Bronchial epithelial cell (primary cell): ENCODE measurements around the gene PROM1. TPM values are rescaled to one million over a fixed set of nuclear protein-coding genes. Genes with fewer than 3 reads are reported as not detected.
A peak's percentile ranks its signal among the peaks of the same experiment; 100 is the strongest.

Experiments used
- DNase-seq: peaks from one replicate; pipeline ENCODE4 v3.0.0-alpha.2; 2010; ENCODE audit warnings: low read depth
- FAIRE-seq: peaks from 2 replicates; lab custom pipeline; 2011; peaks lifted over from hg19 to GRCh38; lab: Jason Lieb, UNC
- H3K27me3 ChIP-seq: 2 replicates; pipeline ENCODE4 v1.5.1; 2011; ENCODE audit warnings: low read length; ENCODE audit not compliant: control insufficient read depth, insufficient read depth
- H3K36me3 ChIP-seq: 2 replicates; pipeline ENCODE4 v1.5.1; 2011; ENCODE audit warnings: low read length; ENCODE audit not compliant: control insufficient read depth, insufficient read depth
- H3K4me3 ChIP-seq: 2 replicates; pipeline ENCODE4 v1.5.1; 2011; ENCODE audit warnings: mild to moderate bottlenecking, low read depth, low read length, control low read depth
- total RNA-seq: library from RNA; depleted of rRNA; stranded (reverse); fragments of >200 nt; gene quantifications from 2 replicates; pipeline ENCODE4 v1.2.1, GENCODE V29; 2014
- TF ChIP-seq, protein P1 (sequence below): IDR thresholded peaks from 2 replicates; pipeline ENCODE4 v1.5.1; 2011; ENCODE audit warnings: mild to moderate bottlenecking, moderate library complexity, low read length, control low read depth, inconsistent platforms; ENCODE audit not compliant: insufficient read depth, severe bottlenecking

The PROM1 gene
- total RNA-seq, 1 donor from 2014 or later = 0.26 TPM

DNA sequence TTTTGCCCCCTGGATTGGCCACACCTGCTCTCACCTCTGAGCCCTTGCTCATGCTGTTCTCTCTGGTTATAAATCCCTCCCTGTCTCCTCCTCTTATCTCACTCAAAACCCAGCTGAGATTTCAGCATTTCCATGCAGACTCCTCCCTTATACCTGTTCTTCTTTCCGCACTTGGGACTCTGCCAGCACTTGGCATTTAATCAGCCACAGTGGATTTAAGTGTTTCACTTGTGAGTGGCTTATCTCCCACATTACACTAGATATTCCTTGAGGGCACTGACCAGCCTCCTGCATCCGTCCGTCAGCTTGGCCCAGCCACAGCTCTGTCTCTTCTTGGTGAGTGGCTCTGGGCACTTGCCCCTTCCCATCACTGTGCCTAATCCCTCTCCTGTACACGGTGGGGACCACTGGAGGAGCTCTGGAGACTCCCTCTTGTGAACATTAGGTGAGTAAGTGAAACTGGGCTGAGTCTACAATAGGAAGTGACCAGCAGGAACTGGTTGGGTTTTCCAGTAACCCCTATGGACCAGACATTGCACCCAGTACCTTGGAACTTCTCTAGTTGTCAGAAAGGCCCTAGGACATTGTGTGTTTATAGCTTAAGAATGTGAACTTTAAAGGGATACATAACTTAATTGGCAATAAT lies 165.2 kb downstream of the PROM1 start:
- Histone ChIP-seq H3K27me3 (no peaks in the 10 kb centered on the region), H3K4me3 (peak overlapping the region; percentile 27), H3K36me3 (no peaks in the 10 kb centered on the region)
- peak; percentile 73 for FAIRE-seq
- peak; percentile 86 for DNase-seq
- TF ChIP-seq, protein P1, sequence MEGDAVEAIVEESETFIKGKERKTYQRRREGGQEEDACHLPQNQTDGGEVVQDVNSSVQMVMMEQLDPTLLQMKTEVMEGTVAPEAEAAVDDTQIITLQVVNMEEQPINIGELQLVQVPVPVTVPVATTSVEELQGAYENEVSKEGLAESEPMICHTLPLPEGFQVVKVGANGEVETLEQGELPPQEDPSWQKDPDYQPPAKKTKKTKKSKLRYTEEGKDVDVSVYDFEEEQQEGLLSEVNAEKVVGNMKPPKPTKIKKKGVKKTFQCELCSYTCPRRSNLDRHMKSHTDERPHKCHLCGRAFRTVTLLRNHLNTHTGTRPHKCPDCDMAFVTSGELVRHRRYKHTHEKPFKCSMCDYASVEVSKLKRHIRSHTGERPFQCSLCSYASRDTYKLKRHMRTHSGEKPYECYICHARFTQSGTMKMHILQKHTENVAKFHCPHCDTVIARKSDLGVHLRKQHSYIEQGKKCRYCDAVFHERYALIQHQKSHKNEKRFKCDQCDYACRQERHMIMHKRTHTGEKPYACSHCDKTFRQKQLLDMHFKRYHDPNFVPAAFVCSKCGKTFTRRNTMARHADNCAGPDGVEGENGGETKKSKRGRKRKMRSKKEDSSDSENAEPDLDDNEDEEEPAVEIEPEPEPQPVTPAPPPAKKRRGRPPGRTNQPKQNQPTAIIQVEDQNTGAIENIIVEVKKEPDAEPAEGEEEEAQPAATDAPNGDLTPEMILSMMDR = no peak

Other genes starting within 250 kb of the PROM1 start
- 22.9 and 31.1 TPM in 2 replicates for gene FGFBP1, start 145.3 kb downstream of the PROM1 start, total RNA-seq
- gene FGFBP2, start 120.8 kb downstream of the PROM1 start, total RNA-seq = not detected in 2 replicates
- 11.6 and 15.0 TPM in 2 replicates for gene TAPT1, start 142.4 kb upstream of the PROM1 start, total RNA-seq